IPS DF 6.9 (cell line): ENCODE results near the gene CDX1.

Experiments
- DNase-seq: peaks from one replicate; pipeline ENCODE4 v3.0.0-alpha.2; 2013; ENCODE audit warnings: low read depth, low spot score
- H3K27ac ChIP-seq: one replicate; pipeline ENCODE4 v1.5.1; 2013; ENCODE audit warnings: low read length, control low read depth
- H3K27me3 ChIP-seq: 2 replicates; pipeline ENCODE4 v1.6.1; 2013; ENCODE audit warnings: mild to moderate bottlenecking, low read length; ENCODE audit not compliant: control insufficient read depth, insufficient read depth
- H3K36me3 ChIP-seq: 2 replicates; pipeline ENCODE4 v1.6.1; 2013; ENCODE audit warnings: low read length; ENCODE audit not compliant: control insufficient read depth, insufficient read depth
- H3K4me1 ChIP-seq: 2 replicates; pipeline ENCODE4 v1.6.1; 2013; ENCODE audit warnings: low read length; ENCODE audit not compliant: control insufficient read depth, insufficient read depth
- H3K4me3 ChIP-seq: 2 replicates; pipeline ENCODE4 v1.5.1; 2013; ENCODE audit warnings: mild to moderate bottlenecking, low read length
- H3K9me3 ChIP-seq: 2 replicates; pipeline ENCODE4 v1.6.1; 2013; ENCODE audit warnings: low read length, inconsistent platforms; ENCODE audit not compliant: control insufficient read depth, insufficient read depth
- WGBS: extraction: QIAGEN DNeasy Blood & Tissue Kit; methylation state at CpG from one replicate; pipeline ENCODE4 v1.1.7; 2013; ENCODE audit warnings: mixed read lengths, missing lambda C conversion rate; ENCODE audit not compliant: insufficient read length, insufficient coverage; 5-methylcytosine and 5-hydroxymethylcytosine counted together

The CDX1 gene

DNA sequence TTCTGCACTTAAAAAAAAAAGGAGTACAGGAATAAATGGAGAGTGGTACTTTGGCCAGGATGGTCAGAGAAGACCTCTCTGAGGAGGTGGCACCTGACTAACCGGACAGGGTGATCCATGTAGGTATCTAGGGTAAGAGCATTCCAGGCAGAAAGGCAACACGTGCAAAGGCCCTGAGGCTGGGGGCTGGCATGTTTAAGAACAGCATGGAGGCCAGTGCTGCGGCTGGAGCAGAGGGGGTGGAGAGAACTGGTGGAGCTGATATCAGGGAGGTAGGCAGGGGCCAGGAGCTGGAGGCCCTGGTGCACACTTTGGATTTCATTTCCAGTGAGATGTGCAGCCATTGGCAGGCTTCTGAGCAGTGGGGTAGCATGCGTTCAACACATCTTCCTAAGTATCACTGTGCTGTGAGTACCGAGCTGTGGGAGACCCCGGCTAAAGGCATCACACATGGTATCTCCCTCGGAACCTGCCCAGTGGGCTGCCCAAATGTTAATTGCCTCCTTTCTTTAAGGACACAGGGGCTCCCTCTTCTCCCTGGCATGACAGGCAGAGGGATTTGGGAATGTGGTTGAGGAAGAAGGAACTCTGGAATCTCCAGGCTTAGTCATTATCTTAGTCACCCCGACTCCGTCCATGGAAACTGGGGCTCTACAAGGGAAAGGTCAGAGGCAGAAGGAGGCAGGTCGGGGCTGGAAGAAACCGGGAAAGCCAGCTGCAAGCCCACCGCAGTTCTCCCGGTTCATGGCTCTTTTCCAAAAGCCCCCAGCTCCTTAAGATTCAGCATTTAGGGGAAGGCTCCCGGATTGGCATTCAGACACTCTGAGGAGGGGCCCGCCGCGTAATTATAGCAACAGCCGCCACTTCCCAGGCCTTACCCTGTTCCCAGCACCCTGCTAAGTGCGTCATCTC lies 41.9 kb downstream of the CDX1 start:
- H3K4me1 ChIP-seq: peaks cover 18% of the 10 kb centered on the region
- no peaks in the 10 kb centered on the region for H3K36me3 ChIP-seq
- H3K9me3 ChIP-seq: no peaks in the 10 kb centered on the region
- H3K4me3 ChIP-seq: no peak overlapping the region
- WGBS: no CpG with 5 or more reads among the region's 19 CpGs
- H3K27ac ChIP-seq: no peak overlapping the region
- no peaks in the 10 kb centered on the region for H3K27me3 ChIP-seq
- no peak for DNase-seq

DNA sequence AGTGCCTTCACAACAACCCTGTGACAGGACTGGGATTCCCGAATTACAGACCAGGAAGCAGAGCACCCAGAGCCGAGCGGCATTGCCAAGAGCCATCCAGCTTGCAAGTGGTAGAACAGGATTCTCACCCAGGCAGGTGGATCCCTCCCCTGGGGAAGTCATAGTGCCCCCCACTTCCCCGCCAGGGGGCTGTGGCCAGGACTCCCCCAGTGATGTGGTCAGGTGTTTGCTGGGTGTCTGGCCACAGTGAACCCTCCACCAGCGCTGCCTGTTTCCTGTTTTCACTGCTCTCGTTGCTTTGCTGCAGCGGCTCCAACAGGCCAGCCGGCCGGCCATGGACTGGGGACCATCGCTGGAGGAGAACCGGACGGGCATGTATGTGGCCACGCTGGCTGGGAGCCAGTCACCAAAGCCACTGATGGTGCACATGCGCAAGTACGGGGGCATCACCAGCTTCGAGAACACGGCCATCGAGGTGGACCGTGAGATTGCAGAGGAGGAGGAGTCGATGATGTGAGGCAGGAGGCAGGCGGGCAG lies 42.6 kb downstream of the CDX1 start:
- no peaks in the 10 kb centered on the region for H3K36me3 ChIP-seq
- DNase-seq: no peak
- no peak overlapping the region for H3K4me3 ChIP-seq
- H3K9me3 ChIP-seq: no peaks in the 10 kb centered on the region
- peaks cover 18% of the 10 kb centered on the region for H3K4me1 ChIP-seq
- no peaks in the 10 kb centered on the region for H3K27me3 ChIP-seq
- no peak overlapping the region for H3K27ac ChIP-seq
- WGBS: no CpG with 5 or more reads among the region's 21 CpGs

DNA sequence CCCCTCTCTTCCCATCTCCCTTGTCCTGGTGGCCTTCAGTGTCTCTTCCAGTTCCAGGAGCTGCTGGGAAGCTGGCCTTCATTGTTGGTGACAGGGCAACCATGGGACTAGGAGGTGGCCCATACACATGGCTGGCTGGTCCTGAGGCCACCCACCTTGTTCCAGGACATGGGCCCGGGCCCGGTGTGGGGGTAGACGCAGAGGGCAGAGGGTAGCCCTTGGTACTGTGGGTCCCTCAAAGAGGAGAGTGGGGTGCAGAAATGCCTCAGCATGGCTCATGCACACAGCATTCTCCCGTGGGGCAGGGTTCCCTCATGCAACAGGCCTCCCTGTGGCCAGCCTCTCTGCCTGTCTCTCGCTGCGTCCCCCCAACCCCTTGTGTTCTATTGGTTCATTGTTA lies 44.1 kb downstream of the CDX1 start:
- DNase-seq: no peak
- Histone ChIP-seq H3K4me1 (peaks cover 18% of the 10 kb centered on the region), H3K36me3 (no peaks in the 10 kb centered on the region), H3K27me3 (no peaks in the 10 kb centered on the region), H3K4me3 (no peak overlapping the region), H3K9me3 (no peaks in the 10 kb centered on the region), H3K27ac (no peak overlapping the region)
- WGBS: no CpG with 5 or more reads among the region's 6 CpGs

DNA sequence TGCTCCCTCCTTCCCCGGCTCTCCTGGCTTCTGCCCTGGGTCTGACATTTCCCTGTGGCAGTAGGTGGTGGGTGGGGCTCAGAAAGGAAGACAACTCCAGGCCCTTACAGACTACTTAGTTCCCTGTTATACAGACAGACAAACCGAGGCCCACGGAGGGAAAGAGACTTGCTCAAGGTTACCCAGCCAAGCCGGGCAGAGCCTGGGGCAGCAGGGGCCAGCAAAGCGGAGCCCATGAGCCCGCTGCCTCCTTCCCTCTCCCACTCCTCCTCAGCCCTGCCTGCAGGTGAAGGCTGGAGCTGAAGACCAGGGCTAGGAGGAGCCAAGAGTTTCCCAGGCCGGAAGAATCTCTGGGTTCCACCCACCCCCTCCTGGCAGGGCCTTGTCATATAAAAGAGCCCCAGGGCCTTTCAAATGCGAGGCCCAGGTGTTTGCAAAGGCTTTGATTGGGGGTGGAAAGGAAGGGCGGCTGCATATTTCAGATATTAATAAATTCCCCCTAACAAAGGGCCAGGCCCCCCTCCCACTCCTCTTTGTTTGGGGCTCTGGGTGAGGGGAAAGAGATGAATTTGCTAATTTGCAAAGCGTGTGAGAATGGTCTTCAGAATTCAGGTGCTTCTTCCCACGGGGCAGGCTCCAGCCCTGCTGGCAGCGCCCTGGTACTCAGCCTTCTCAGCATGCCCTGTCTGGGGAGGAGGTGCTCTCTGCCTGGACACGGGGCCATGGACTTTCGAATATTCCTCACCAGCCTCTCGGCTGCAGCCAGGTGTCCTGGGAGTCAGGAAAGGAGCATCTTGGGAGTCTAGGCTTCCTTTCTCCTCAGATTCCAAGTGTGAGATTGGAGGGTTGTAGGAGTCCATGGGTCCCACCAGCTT lies 44.8 kb downstream of the CDX1 start:
- peak; percentile 33 for DNase-seq
- no CpG with 5 or more reads among the region's 15 CpGs for WGBS
- Histone ChIP-seq H3K36me3 (no peaks in the 10 kb centered on the region), H3K27ac (no peak overlapping the region), H3K27me3 (no peaks in the 10 kb centered on the region), H3K4me3 (no peak overlapping the region), H3K4me1 (peaks cover 18% of the 10 kb centered on the region), H3K9me3 (no peaks in the 10 kb centered on the region)

DNA sequence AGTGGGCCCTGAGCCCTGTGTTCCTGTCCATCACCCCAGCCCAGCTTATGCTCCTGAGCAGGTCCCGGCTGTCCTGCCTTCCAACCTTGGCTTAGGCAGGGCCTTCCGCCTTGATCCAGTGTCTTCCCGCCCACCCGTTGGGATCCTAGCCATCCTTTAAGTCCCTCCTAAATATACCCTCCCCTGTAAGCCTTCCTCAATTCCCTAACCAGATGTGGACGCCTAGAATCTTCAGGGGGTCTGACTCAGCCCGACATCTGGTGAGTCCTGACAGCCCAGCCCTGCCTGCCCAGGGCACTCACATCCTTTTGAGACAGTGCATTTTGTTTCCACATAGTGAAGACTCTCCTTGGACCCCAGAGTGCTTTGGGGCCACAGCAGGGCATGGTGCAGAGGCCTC lies 47.0 kb downstream of the CDX1 start:
- Histone ChIP-seq H3K27me3 (no peaks in the 10 kb centered on the region), H3K4me3 (no peak overlapping the region), H3K27ac (no peak overlapping the region), H3K4me1 (peaks cover 18% of the 10 kb centered on the region), H3K36me3 (no peaks in the 10 kb centered on the region), H3K9me3 (no peaks in the 10 kb centered on the region)
- DNase-seq: no peak
- WGBS: no CpG with 5 or more reads among the region's 6 CpGs

DNA sequence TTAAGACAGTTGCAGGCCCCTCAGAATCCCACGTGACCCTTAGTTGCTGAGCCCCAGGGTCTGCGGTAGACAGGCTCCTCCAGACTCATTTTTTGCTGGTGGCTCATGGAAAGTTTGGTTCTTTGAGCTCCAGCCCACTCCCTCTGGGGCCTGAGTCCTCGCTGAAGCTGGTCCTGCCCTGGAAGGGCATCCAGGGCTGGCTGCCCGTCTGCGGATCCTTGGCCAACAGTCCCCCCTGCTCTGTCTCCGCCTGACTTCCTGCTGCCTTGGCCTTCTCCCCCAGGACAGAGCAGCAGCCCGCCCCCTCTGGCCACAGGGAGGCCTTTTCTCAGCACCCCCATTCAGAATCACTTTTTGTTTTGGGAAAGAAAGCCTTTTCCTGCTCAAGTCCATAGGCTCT lies 47.7 kb downstream of the CDX1 start:
- no peak for DNase-seq
- Histone ChIP-seq H3K27me3 (no peaks in the 10 kb centered on the region), H3K27ac (no peak overlapping the region), H3K36me3 (no peaks in the 10 kb centered on the region), H3K4me1 (peaks cover 16% of the 10 kb centered on the region), H3K4me3 (no peak overlapping the region), H3K9me3 (no peaks in the 10 kb centered on the region)
- no CpG with 5 or more reads among the region's 7 CpGs for WGBS

DNA sequence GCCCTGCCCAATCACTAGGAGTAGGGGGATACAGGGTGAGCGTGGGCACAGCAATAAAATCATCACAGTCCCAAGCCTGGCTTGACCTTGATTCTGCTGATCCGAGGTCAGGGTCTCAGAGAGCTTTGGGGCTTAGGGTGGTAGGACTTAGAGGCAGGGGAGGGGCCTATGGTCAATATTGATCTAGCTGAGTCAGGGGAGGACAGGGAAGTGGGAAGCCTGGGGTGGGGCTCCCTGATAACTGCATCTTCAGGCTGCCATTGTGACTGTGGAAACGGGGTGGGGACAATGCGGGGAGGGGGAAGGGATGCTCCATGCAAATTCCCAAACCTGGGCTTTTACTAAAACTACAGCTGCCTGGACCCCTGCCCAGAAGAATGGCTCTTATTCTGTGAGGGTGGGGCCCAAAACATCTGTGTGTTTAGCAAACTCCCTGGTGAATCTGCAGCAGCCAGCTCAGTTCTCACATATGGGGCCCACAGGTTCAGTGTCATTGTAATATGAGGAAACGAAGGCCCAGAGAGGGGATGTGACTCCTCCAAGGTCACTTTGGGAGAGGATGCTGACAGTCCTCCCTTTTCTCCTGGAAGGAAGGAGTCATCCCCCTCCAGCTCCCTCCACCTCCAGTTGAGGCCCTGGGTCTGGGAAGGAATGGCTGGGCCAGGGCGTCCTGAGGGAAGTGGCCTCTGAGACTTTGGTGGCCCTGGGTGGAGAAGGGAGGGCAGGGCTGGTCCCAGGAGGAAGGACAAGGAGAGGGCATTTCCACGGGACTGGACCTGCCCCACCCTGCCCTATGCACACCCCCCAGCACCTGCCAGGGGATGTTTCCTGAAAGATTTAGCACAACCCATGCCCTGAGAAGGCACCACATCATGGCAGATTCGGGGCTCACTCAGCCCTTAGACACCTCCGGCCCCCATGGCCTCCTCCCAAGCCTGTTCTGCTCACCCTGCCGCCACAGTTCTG lies 49.7 kb downstream of the CDX1 start:
- Histone ChIP-seq H3K27ac (no peak overlapping the region), H3K36me3 (no peaks in the 10 kb centered on the region), H3K4me3 (no peak overlapping the region), H3K4me1 (peaks cover 8% of the 10 kb centered on the region), H3K9me3 (no peaks in the 10 kb centered on the region), H3K27me3 (no peaks in the 10 kb centered on the region)
- WGBS: no CpG with 5 or more reads among the region's 10 CpGs
- DNase-seq: no peak

DNA sequence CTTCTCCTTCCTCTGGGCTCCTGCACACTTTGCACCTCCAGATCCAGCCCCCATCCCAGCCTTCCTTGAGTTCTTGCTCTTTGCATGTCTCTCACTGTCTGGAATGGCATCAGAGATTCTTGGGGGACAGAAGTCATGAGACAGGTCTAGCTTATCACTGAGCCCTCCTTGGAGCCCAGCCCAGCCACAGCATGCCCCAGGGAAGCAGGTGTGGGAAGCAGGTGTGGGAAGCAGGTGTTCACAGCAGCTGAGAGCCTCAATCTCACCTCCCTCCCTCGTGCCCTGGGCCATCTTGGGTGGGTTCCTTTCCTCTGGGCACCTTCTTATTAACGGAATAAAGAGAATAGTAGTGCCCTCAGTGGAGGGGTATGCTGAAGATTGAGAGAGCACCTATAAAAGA lies 50.5 kb downstream of the CDX1 start:
- H3K27me3 ChIP-seq: no peaks in the 10 kb centered on the region
- WGBS: no CpG with 5 or more reads among the region's 2 CpGs
- no peak for DNase-seq

DNA sequence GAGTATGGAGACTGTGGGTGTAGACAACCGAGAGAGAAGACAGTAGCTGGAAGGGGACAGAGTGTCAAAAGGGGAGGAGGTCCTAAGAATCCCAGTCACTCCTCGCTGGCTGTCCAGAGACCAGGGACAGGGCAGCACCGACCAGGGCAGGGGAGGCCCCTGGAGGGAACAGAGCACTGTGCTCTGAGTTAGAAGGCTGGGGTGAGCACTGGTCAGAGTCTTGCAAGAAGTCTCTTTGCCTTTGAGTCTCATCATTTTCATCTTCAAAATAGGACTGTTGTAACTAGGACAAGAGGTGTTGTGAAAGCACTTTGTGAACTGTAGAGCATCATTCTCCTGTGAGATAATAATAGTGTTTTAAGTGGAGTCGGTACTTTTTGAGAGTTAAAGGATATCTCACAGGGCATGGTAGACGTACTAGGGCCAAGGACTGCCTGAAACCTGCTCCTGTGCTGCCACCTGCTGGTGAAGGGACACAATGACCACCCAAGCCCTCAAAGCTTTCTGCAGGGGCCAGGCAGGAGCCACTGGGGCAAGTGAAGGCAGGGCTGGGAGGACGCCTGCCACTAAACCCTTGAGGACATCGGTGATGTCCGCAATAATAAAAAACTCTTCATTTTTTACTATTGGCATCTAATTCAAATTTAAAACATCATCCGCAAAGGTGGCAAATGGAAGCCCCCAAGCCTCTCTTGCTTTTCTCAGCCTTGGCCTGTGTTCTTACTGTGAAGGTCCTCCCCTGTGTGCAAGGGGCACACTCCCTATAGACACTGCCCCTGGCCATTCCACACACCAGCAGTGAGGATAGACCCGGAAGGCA lies 51.5 kb downstream of the CDX1 start:
- H3K4me1 ChIP-seq: no peaks in the 10 kb centered on the region
- H3K27me3 ChIP-seq: no peaks in the 10 kb centered on the region
- no peaks in the 10 kb centered on the region for H3K36me3 ChIP-seq
- H3K27ac ChIP-seq: no peak overlapping the region
- DNase-seq: peak; percentile 58
- no peak overlapping the region for H3K4me3 ChIP-seq
- no CpG with 5 or more reads among the region's 10 CpGs for WGBS
- H3K9me3 ChIP-seq: no peaks in the 10 kb centered on the region

More for the DNA sequence above, 50.5 kb downstream of the CDX1 start:
- H3K4me3 ChIP-seq: no peak overlapping the region
- no peaks in the 10 kb centered on the region for H3K9me3 ChIP-seq
- no peaks in the 10 kb centered on the region for H3K36me3 ChIP-seq
- peaks cover 4% of the 10 kb centered on the region for H3K4me1 ChIP-seq
- no peak overlapping the region for H3K27ac ChIP-seq
